Brain microvascular endothelial cell (primary cell): Measurements from ENCODE around the gene GASK1A.
A peak's percentile ranks its signal among the peaks of the same experiment; 100 is the strongest.
"Not testable (repeated sequence)": the region's sequence is repeated elsewhere in the genome, so short reads cannot be mapped to it uniquely, and the experiment has no call there.

ENCODE experiments used
- DNase-seq: peaks from one replicate; pipeline ENCODE4 v3.0.0-alpha.2; 2020
- H3K27ac ChIP-seq: fragments of 250-450 bp; sonication (Bioruptor Pico); 2 replicates; pipeline ENCODE4 v1.5.1; 2020; ENCODE audit warnings: mild to moderate bottlenecking, moderate library complexity
- H3K27me3 ChIP-seq: fragments of 250-450 bp; sonication (Bioruptor Pico); replicated peaks from 2 replicates; pipeline ENCODE4 v1.5.1; 2020; ENCODE audit warnings: mild to moderate bottlenecking
- H3K36me3 ChIP-seq: fragments of 250-450 bp; sonication (Bioruptor Pico); replicated peaks from 2 replicates; pipeline ENCODE4 v1.5.1; 2020; ENCODE audit warnings: mild to moderate bottlenecking
- H3K4me3 ChIP-seq: 2 replicates; pipeline ENCODE4 v1.5.1; 2011; ENCODE audit warnings: low read depth, mild to moderate bottlenecking, control low read depth, low read length, moderate library complexity
- in situ Hi-C: cut with HindIII; loops from 2 replicates; pipeline ENCODE4 v1.10.0; 2017; ENCODE audit warnings: low sequenced_read_pairs, low pct_ligation_motif_present
- TF ChIP-seq, protein P1 (sequence below): IDR thresholded peaks from 2 replicates; pipeline ENCODE4 v1.5.1; 2011; ENCODE audit warnings: low read depth, mild to moderate bottlenecking, moderate library complexity, low read length, control low read depth, inconsistent platforms; ENCODE audit errors: missing control alignments

Gene GASK1A

DNA sequence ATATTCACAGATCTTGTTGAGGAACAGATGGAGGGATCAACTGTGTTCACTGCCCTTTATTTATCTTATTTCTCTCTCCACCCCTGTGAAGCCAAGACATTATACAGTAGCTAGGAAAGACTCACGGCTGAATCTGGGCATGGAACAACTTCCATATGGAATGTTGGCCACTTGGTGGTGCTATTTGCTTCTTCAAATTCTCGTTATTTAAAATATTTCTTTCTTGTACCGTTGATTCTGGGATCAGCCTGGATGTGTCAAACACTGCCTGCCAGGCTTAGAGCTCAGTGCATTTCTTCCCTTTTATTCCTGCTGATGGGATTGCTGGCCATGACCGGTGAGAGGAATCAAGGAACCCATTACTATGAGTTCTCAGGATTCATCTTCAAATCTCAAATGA lies 17.5 kb upstream of the GASK1A start:
- TF ChIP-seq, protein P1, sequence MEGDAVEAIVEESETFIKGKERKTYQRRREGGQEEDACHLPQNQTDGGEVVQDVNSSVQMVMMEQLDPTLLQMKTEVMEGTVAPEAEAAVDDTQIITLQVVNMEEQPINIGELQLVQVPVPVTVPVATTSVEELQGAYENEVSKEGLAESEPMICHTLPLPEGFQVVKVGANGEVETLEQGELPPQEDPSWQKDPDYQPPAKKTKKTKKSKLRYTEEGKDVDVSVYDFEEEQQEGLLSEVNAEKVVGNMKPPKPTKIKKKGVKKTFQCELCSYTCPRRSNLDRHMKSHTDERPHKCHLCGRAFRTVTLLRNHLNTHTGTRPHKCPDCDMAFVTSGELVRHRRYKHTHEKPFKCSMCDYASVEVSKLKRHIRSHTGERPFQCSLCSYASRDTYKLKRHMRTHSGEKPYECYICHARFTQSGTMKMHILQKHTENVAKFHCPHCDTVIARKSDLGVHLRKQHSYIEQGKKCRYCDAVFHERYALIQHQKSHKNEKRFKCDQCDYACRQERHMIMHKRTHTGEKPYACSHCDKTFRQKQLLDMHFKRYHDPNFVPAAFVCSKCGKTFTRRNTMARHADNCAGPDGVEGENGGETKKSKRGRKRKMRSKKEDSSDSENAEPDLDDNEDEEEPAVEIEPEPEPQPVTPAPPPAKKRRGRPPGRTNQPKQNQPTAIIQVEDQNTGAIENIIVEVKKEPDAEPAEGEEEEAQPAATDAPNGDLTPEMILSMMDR, result peak; percentile 71
- no peak overlapping the region for H3K27ac ChIP-seq
- peak; percentile 54 for DNase-seq
- no peaks in the 10 kb centered on the region for H3K27me3 ChIP-seq
- H3K36me3 ChIP-seq, result no peaks in the 10 kb centered on the region
- H3K4me3 ChIP-seq, result no peak overlapping the region
- in situ Hi-C loops, result no loop called here

GRCh38 chr3:42963269-42963668 lies 15.8 kb upstream of the GASK1A start:
- no peaks in the 10 kb centered on the region for H3K36me3 ChIP-seq
- no peaks in the 10 kb centered on the region for H3K27me3 ChIP-seq
- no peak overlapping the region for H3K27ac ChIP-seq
- TF ChIP-seq, protein P1, result no peak
- H3K4me3 ChIP-seq, result no peak overlapping the region
- no peak for DNase-seq
- in situ Hi-C loops, result no loop called here

- Histone ChIP-seq H3K36me3 (no peaks in the 10 kb centered on the region), H3K27ac (no peak overlapping the region), H3K27me3 (no peaks in the 10 kb centered on the region), H3K4me3 (no peak overlapping the region)
- no peak for DNase-seq
- TF ChIP-seq, protein P1, result no peak
- in situ Hi-C loops, result no loop called here
Measured at GRCh38 chr3:42964266-42964665, 14.8 kb upstream of the GASK1A start.

DNA sequence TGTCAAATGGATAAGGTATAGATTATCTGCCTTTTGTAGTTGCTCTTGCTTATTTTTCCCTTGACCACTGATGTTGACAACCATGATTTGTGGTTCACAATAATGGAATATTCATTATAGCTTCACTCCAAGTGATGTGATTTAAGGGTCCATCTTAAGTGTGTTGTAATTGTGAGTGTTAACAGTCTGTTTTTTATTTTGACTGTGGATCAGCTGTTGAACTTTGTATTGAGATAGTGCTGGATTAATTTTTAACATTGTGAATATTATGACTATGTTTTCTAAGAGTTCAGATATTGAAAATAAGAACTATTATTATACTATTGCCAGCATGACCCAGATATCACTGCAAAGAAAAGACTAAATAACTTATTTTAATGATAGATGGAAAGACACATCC lies 8.6 kb upstream of the GASK1A start:
- Histone ChIP-seq H3K27me3 (no peaks in the 10 kb centered on the region), H3K4me3 (no peak overlapping the region), H3K27ac (no peak overlapping the region), H3K36me3 (no peaks in the 10 kb centered on the region)
- TF ChIP-seq, protein P1, result no peak
- in situ Hi-C loops, result no loop called here
- no peak for DNase-seq

- in situ Hi-C loops, result no loop called here
- no peak for DNase-seq
- Histone ChIP-seq H3K27ac (no peak overlapping the region), H3K36me3 (no peaks in the 10 kb centered on the region), H3K4me3 (no peak overlapping the region), H3K27me3 (no peaks in the 10 kb centered on the region)
- TF ChIP-seq, protein P1, result no peak
Measured at GRCh38 chr3:42970976-42971772, 7.9 kb upstream of the GASK1A start.

DNA sequence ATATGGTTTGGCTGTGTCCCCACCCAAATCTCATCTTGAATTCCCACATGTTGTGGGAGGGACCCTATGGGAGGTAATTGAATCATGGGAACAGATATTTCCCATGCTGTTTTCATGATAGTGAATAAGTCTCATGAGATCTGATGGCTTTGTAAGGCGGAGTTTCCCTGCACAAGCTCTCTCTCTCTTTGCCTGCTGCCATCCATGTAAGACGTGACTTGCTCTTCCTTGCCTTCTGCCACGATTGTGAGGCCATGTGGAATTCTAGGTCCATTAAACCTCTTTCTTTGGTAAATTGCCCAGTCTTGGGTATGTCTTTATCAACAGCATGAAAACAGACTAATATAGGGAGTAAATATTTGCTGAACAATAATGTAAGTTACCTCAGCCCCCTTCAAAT lies 4.2 kb upstream of the GASK1A start:
- H3K27ac ChIP-seq, H3K36me3 ChIP-seq, in situ Hi-C loops, H3K4me3 ChIP-seq, DNase-seq: not testable (repeated sequence)
- peaks cover 20% of the 10 kb centered on the region for H3K27me3 ChIP-seq
